HG03039 (cell line): ENCODE results near the gene QRICH1.

ENCODE experiments used
- ATAC-seq: cut with Tn5 transposase; IDR thresholded peaks from one replicate; pipeline ENCODE4 v1.9.1; 2021; ENCODE audit warnings: mild to moderate bottlenecking, moderate library complexity; ENCODE audit not compliant: unreplicated experiment

The QRICH1 gene

GRCh38 chr3:49034650-49035049, 59.2 kb downstream of the QRICH1 start:
- ATAC-seq = no peak

- ATAC-seq = no peak
These were observed 61.1 kb downstream of the QRICH1 start for GRCh38 chr3:49032646-49033304.

GRCh38 chr3:49030321-49030720, 63.5 kb downstream of the QRICH1 start:
- ATAC-seq = no peak

GRCh38 chr3:49029563-49029884, 64.3 kb downstream of the QRICH1 start:
- no peak for ATAC-seq

- peak; percentile 80 for ATAC-seq
These were observed 65.0 kb downstream of the QRICH1 start, which contains the start of gene IMPDH2 for GRCh38 chr3:49028673-49029562. Gene IMPDH2, minus strand, starts transcription at chr3:49029398. Its CDS starts 48 bp downstream, at chr3:49029350.

- ATAC-seq = no peak
These were observed 65.6 kb downstream of the QRICH1 start for GRCh38 chr3:49028298-49028672.

GRCh38 chr3:49027634-49028033, 66.2 kb downstream of the QRICH1 start:
- no peak for ATAC-seq

GRCh38 chr3:49026536-49026935, 67.3 kb downstream of the QRICH1 start:
- ATAC-seq = no peak

- no peak for ATAC-seq
These were observed 67.9 kb downstream of the QRICH1 start for GRCh38 chr3:49025793-49026520.

GRCh38 chr3:49025005-49025792, 68.7 kb downstream of the QRICH1 start:
- no peak for ATAC-seq

- no peak for ATAC-seq
These were observed 69.4 kb downstream of the QRICH1 start for GRCh38 chr3:49024449-49024848.

GRCh38 chr3:49023775-49024174, 70.1 kb downstream of the QRICH1 start:
- no peak for ATAC-seq

- ATAC-seq = no peak
These were observed 71.1 kb downstream of the QRICH1 start for GRCh38 chr3:49022688-49023171.

- ATAC-seq = peak; percentile 48
These were observed 71.8 kb downstream of the QRICH1 start, which contains the start of gene NDUFAF3 for GRCh38 chr3:49021813-49022687. Gene NDUFAF3, plus strand, starts transcription at chr3:49022121. Its CDS starts 24 bp downstream, at chr3:49022145.

GRCh38 chr3:49021213-49021812, 72.6 kb downstream of the QRICH1 start:
- peak; percentile 44 for ATAC-seq

- ATAC-seq = peak; percentile 2
These were observed 73.3 kb downstream of the QRICH1 start for GRCh38 chr3:49020330-49021212.

GRCh38 chr3:49019941-49020329, 73.9 kb downstream of the QRICH1 start:
- ATAC-seq = no peak

GRCh38 chr3:49018707-49019006, 75.2 kb downstream of the QRICH1 start:
- no peak for ATAC-seq
